Esophagus squamous epithelium (tissue), 4 donors: ENCODE data around the gene GALNT7.

Source experiments
- POLR2A ChIP-seq, 4 donors: fragments of 450-650 bp; IDR thresholded peaks; one replicate each; pipeline ENCODE4 v1.6.1; 2017; ENCODE audit warnings: antibody characterized with exemption in 4 of 4, mild to moderate bottlenecking in 4 of 4, moderate library complexity in 3 of 4
- TF ChIP-seq, protein P1 (sequence below), 6 experiments: fragments of 450-650 bp in 4 of 6; fragments of 200-600 bp in 2 of 6; sonication (generic) in 2 of 6; IDR thresholded peaks; one replicate each; pipeline ENCODE4 v1.5.1; 2016 to 2019; ENCODE audit warnings: antibody characterized with exemption in 6 of 6, mild to moderate bottlenecking in 4 of 6, moderate library complexity in 4 of 6

DNA sequence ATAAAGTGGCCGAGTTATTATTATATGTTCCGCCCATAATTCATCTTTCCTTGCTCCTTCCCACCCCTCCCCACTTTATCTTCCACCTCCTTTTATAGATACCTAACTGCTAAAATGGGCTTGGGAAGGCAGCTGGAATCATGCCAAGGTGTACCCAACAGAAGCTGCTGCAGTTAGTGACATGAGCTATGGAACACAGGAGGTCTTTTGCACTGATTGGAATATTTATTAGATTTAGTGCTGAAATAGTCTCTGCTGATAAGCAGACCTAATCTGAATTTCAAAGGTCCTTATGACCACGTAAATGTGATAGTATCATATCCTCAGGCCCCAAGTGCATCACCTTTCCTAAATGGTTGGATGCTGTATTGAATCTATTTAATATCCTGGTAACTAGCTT, 100.7 kb downstream of the GALNT7 start:
- no peak for TF ChIP-seq POLR2A (IDR thresholded peaks at IDR 0.05)
- TF ChIP-seq, protein P1, sequence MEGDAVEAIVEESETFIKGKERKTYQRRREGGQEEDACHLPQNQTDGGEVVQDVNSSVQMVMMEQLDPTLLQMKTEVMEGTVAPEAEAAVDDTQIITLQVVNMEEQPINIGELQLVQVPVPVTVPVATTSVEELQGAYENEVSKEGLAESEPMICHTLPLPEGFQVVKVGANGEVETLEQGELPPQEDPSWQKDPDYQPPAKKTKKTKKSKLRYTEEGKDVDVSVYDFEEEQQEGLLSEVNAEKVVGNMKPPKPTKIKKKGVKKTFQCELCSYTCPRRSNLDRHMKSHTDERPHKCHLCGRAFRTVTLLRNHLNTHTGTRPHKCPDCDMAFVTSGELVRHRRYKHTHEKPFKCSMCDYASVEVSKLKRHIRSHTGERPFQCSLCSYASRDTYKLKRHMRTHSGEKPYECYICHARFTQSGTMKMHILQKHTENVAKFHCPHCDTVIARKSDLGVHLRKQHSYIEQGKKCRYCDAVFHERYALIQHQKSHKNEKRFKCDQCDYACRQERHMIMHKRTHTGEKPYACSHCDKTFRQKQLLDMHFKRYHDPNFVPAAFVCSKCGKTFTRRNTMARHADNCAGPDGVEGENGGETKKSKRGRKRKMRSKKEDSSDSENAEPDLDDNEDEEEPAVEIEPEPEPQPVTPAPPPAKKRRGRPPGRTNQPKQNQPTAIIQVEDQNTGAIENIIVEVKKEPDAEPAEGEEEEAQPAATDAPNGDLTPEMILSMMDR (IDR thresholded peaks at IDR 0.05) = no peak
